GM19240 (cell line): ENCODE measurements around the gene BCAR1.
"Not testable (repeated sequence)": the region's sequence is repeated elsewhere in the genome, so short reads cannot be mapped to it uniquely, and the experiment has no call there.

Experiments used
- DNase-seq: peaks from one replicate; pipeline ENCODE4 v3.0.0; 2011; ENCODE audit warnings: low spot score; ENCODE audit not compliant: insufficient read length

Gene BCAR1

GRCh38 chr16:75272097-75272551, 20.7 kb upstream of the BCAR1 start:
- DNase-seq: no peak

- no peak for DNase-seq
Observed at GRCh38 chr16:75271441-75272096, 20.1 kb upstream of the BCAR1 start.

- DNase-seq: not testable (repeated sequence)
Observed at GRCh38 chr16:75269358-75269757, 17.9 kb upstream of the BCAR1 start.

GRCh38 chr16:75267631-75268264, 16.3 kb upstream of the BCAR1 start:
- no peak for DNase-seq

- no peak for DNase-seq
Observed at GRCh38 chr16:75266738-75267630, 15.6 kb upstream of the BCAR1 start.

- DNase-seq: peak; percentile 83
Observed at GRCh38 chr16:75265911-75266701, 14.7 kb upstream of the BCAR1 start.

GRCh38 chr16:75264999-75265910, 13.8 kb upstream of the BCAR1 start:
- DNase-seq: no peak

GRCh38 chr16:75264457-75264998, 13.1 kb upstream of the BCAR1 start:
- DNase-seq: no peak

GRCh38 chr16:75263963-75264445, 12.6 kb upstream of the BCAR1 start:
- DNase-seq: no peak

GRCh38 chr16:75263291-75263962, 12.0 kb upstream of the BCAR1 start:
- no peak for DNase-seq

GRCh38 chr16:75262800-75263127, 11.3 kb upstream of the BCAR1 start:
- DNase-seq: no peak

- DNase-seq: no peak
Observed at GRCh38 chr16:75262104-75262799, 10.8 kb upstream of the BCAR1 start.

GRCh38 chr16:75261590-75262078, 10.2 kb upstream of the BCAR1 start:
- no peak for DNase-seq

- DNase-seq: no peak
Observed at GRCh38 chr16:75260851-75261589, 9.6 kb upstream of the BCAR1 start.

- no peak for DNase-seq
Observed at GRCh38 chr16:75258807-75259141, 7.3 kb upstream of the BCAR1 start.

GRCh38 chr16:75257886-75258806, 6.7 kb upstream of the BCAR1 start:
- no peak for DNase-seq
